Fibroblast of lung (primary cell): Measurements from ENCODE around the gene PATJ. TPM values are rescaled to one million over a fixed set of nuclear protein-coding genes. Genes with fewer than 3 reads are reported as not detected.
A peak's percentile ranks its signal among the peaks of the same experiment; 100 is the strongest.
"Not testable (repeated sequence)": the region's sequence is repeated elsewhere in the genome, so short reads cannot be mapped to it uniquely, and the experiment has no call there.

Source experiments
- DNase-seq, 2 donors: peaks; one replicate each; pipeline versions ENCODE4 v3.0.0 to v3.0.0-alpha.2; 2010; ENCODE audit warnings: low read depth in 2 of 2
- H2AFZ ChIP-seq: 2 replicates; pipeline ENCODE4 v1.5.1; 2012; ENCODE audit warnings: low read length, control low read depth, inconsistent platforms
- H3K27ac ChIP-seq: 2 replicates; pipeline ENCODE4 v1.5.1; 2011; ENCODE audit warnings: low read length, control low read depth; ENCODE audit not compliant: insufficient read depth
- H3K27me3 ChIP-seq: 2 replicates; pipeline ENCODE4 v1.5.1; 2011; ENCODE audit warnings: mild to moderate bottlenecking, low read length; ENCODE audit not compliant: control insufficient read depth, insufficient read depth
- H3K36me3 ChIP-seq: 2 replicates; pipeline ENCODE4 v1.5.1; 2011; ENCODE audit warnings: low read length; ENCODE audit not compliant: control insufficient read depth, insufficient read depth
- H3K4me1 ChIP-seq: 2 replicates; pipeline ENCODE4 v1.5.1; 2011; ENCODE audit warnings: low read length; ENCODE audit not compliant: control insufficient read depth, insufficient read depth; ENCODE audit errors: extremely low read depth
- H3K4me2 ChIP-seq: 2 replicates; pipeline ENCODE4 v1.5.1; 2011; ENCODE audit warnings: low read length, control low read depth; ENCODE audit not compliant: insufficient read depth; ENCODE audit errors: extremely low read depth
- H3K4me3 ChIP-seq, 4 experiments: fragments of 200-600 bp in 1 of 4; sonication (generic) in 1 of 4; replicated peaks in 1 of 4; 2 replicates each; pipeline ENCODE4 v1.5.1; 2011 to 2016; ENCODE audit warnings: low read length in 4 of 4, low read depth in 3 of 4, mild to moderate bottlenecking in 3 of 4, control low read depth in 2 of 4, inconsistent platforms in 1 of 4, mixed read lengths in 1 of 4; ENCODE audit not compliant: insufficient read depth in 1 of 4; ENCODE audit errors: control extremely low read depth in 1 of 4
- H3K79me2 ChIP-seq: 2 replicates; pipeline ENCODE4 v1.5.1; 2012; ENCODE audit warnings: mild to moderate bottlenecking, low read length, inconsistent platforms; ENCODE audit not compliant: control insufficient read depth, insufficient read depth
- H3K9ac ChIP-seq: 2 replicates; pipeline ENCODE4 v1.5.1; 2011; ENCODE audit warnings: mild to moderate bottlenecking, low read length, control low read depth; ENCODE audit not compliant: insufficient read depth
- H3K9me3 ChIP-seq: 2 replicates; pipeline ENCODE4 v1.5.1; 2012; ENCODE audit warnings: low read depth, low read length; ENCODE audit not compliant: control insufficient read depth, insufficient read depth
- H4K20me1 ChIP-seq: 2 replicates; pipeline ENCODE4 v1.5.1; 2011; ENCODE audit warnings: low read length; ENCODE audit not compliant: control insufficient read depth, insufficient read depth; ENCODE audit errors: extremely low read depth
- EZH2 ChIP-seq: IDR thresholded peaks from 2 replicates; pipeline ENCODE4 v1.5.1; 2012; ENCODE audit warnings: low read length, control low read depth, mild to moderate bottlenecking; ENCODE audit errors: missing control alignments
- polyA plus RNA-seq, 2 donors: library from polyadenylated mRNA; depleted of rRNA in 1 of 2; stranded (reverse) in 1 of 2; unstranded in 1 of 2; fragments of >200 nt; gene quantifications; 2 replicates each; pipeline ENCODE4 v1.2.1, GENCODE V29; 2011 to 2012; ENCODE audit warnings: missing spikeins in 1 of 2
- total RNA-seq: library from RNA; depleted of rRNA; stranded (reverse); fragments of >200 nt; gene quantifications from 2 replicates; pipeline ENCODE4 v1.2.1, GENCODE V29; 2014
- TF ChIP-seq, protein P1 (sequence below), 2 donors: IDR thresholded peaks in 1 of 2; conservative IDR thresholded peaks in 1 of 2; 1 replicate in 1 of 2; 2 replicates in 1 of 2; pipeline ENCODE4 v1.5.1; 2011 to 2012; ENCODE audit warnings: low read length in 2 of 2, control low read depth in 1 of 2, inconsistent platforms in 1 of 2, low read depth in 1 of 2, mild to moderate bottlenecking in 1 of 2

Gene PATJ
- total and polyA plus RNA-seq, 2 donors (not counting 1 experiment from before 2014, with no cell fraction given): 2.5 to 12.4 TPM

GRCh38 chr1:61836649-61837048 is 94.4 kb downstream of the PATJ start:
- TF ChIP-seq, protein P1, sequence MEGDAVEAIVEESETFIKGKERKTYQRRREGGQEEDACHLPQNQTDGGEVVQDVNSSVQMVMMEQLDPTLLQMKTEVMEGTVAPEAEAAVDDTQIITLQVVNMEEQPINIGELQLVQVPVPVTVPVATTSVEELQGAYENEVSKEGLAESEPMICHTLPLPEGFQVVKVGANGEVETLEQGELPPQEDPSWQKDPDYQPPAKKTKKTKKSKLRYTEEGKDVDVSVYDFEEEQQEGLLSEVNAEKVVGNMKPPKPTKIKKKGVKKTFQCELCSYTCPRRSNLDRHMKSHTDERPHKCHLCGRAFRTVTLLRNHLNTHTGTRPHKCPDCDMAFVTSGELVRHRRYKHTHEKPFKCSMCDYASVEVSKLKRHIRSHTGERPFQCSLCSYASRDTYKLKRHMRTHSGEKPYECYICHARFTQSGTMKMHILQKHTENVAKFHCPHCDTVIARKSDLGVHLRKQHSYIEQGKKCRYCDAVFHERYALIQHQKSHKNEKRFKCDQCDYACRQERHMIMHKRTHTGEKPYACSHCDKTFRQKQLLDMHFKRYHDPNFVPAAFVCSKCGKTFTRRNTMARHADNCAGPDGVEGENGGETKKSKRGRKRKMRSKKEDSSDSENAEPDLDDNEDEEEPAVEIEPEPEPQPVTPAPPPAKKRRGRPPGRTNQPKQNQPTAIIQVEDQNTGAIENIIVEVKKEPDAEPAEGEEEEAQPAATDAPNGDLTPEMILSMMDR (conservative IDR thresholded peaks at IDR 0.05 in 1 of 2, IDR thresholded peaks at IDR 0.05 in 1 of 2; ENCODE audit: low read depth in 1 of 2, low read length in 2 of 2): no peak
- no peak for TF ChIP-seq EZH2
- H3K27ac ChIP-seq: no peak overlapping the region
- no peaks in the 10 kb centered on the region for H3K36me3 ChIP-seq
- H2AFZ ChIP-seq: no peak overlapping the region
- H3K4me2 ChIP-seq: no peak overlapping the region
- no peaks in the 10 kb centered on the region for H3K9me3 ChIP-seq
- no peak overlapping the region for H3K4me3 ChIP-seq
- no peaks in the 10 kb centered on the region for H3K27me3 ChIP-seq
- H4K20me1 ChIP-seq: no peaks in the 10 kb centered on the region
- no peak for DNase-seq
- H3K4me1 ChIP-seq: peaks cover 4% of the 10 kb centered on the region
- H3K9ac ChIP-seq: no peak overlapping the region
- H3K79me2 ChIP-seq: no peaks in the 10 kb centered on the region

DNA sequence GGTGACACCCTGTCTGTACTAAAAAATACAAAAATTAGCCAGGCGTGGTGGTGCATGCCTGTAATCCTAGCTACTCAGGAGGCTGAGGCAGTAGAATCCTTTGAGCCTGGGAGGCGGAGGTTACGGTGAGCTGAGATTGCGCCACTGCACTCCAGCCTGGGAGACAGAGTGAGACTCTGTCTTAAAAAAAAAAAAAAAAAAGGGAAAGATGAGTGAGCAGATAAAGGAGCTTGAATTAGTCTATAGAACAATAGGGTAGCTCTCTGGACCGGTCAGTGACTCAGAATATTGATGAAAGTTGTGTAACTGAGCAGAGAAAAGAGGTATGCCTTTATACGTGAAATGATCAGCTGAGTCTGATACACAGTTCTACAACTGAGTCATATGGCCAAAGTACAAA is 95.3 kb downstream of the PATJ start:
- DNase-seq: peak in 1 of 2 donors; percentile 75
- H4K20me1 ChIP-seq, H3K36me3 ChIP-seq, H3K27ac ChIP-seq, H3K9ac ChIP-seq, H2AFZ ChIP-seq, H3K4me1 ChIP-seq, H3K9me3 ChIP-seq, H3K79me2 ChIP-seq, H3K4me3 ChIP-seq, H3K4me2 ChIP-seq, H3K27me3 ChIP-seq: not testable (repeated sequence)

DNA sequence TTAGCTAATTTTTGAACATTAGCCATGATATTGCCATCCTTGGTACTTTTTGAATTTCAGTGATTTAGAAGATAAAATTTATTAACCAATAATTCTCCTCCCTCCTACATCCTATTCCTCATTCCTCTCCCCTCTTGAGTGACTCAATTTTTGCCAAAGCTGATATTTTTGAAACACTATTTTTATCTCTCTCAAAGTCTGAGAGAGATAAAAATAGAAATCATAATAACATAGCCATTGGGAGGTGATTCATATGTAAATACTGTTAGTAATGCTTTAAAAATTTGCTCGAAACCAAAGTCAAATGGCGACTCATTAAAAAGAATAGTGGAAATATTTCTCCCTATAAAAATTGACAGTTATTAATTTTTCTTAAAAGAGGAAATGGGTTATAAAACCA is 97.4 kb downstream of the PATJ start:
- no peaks in the 10 kb centered on the region for H3K36me3 ChIP-seq
- TF ChIP-seq, protein P1 (conservative IDR thresholded peaks at IDR 0.05 in 1 of 2, IDR thresholded peaks at IDR 0.05 in 1 of 2; ENCODE audit: low read depth in 1 of 2, low read length in 2 of 2): no peak
- no peak for TF ChIP-seq EZH2
- H3K79me2 ChIP-seq: no peaks in the 10 kb centered on the region
- H3K27me3 ChIP-seq: no peaks in the 10 kb centered on the region
- H3K9me3 ChIP-seq: no peaks in the 10 kb centered on the region
- H4K20me1 ChIP-seq: no peaks in the 10 kb centered on the region
- peaks cover 4% of the 10 kb centered on the region for H3K4me1 ChIP-seq
- no peak overlapping the region for H2AFZ ChIP-seq
- peak overlapping the region; percentile 30 for H3K4me2 ChIP-seq
- H3K27ac ChIP-seq: no peak overlapping the region
- no peak overlapping the region for H3K9ac ChIP-seq
- H3K4me3 ChIP-seq: no peak overlapping the region
- DNase-seq: peak; percentile 75 to 77

DNA sequence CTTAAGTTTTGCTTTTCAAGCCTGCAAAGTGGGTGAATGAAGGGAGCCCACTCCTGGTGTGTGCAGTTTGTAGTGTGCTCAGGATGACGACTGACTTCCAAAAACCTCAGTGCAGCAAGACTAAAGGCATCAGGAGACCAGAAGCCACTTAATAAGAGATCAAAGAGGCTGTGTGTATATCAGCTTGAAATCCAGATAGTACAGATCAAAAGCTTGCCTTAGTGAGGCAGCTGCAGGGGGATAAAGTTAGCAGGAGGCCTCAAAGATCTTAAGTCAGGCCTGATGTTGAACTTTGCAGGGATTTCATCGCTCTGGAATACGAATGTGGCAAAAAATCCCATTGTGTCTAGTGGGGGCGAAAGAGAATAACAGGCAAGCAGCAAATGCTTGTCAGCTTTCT is 99.8 kb downstream of the PATJ start:
- H3K4me2 ChIP-seq: no peak overlapping the region
- no peaks in the 10 kb centered on the region for H3K79me2 ChIP-seq
- no peak for TF ChIP-seq EZH2
- TF ChIP-seq, protein P1 (conservative IDR thresholded peaks at IDR 0.05 in 1 of 2, IDR thresholded peaks at IDR 0.05 in 1 of 2; ENCODE audit: low read depth in 1 of 2, low read length in 2 of 2): no peak
- H3K27ac ChIP-seq: no peak overlapping the region
- H3K27me3 ChIP-seq: no peaks in the 10 kb centered on the region
- peaks cover 4% of the 10 kb centered on the region for H3K4me1 ChIP-seq
- H4K20me1 ChIP-seq: no peaks in the 10 kb centered on the region
- no peak overlapping the region for H2AFZ ChIP-seq
- no peak overlapping the region for H3K9ac ChIP-seq
- no peaks in the 10 kb centered on the region for H3K9me3 ChIP-seq
- H3K4me3 ChIP-seq: no peak overlapping the region
- H3K36me3 ChIP-seq: no peaks in the 10 kb centered on the region
- DNase-seq: no peak
